GM13976 (cell line): ENCODE results near the gene RPE65.
"Not testable (repeated sequence)": the region's sequence is repeated elsewhere in the genome, so short reads cannot be mapped to it uniquely, and the experiment has no call there.

Experiments
- DNase-seq: peaks from one replicate; pipeline ENCODE4 v3.0.0; 2012; ENCODE audit warnings: low spot score
- CTCF ChIP-seq: IDR thresholded peaks from 2 replicates; pipeline ENCODE4 v1.5.1; 2012; ENCODE audit warnings: borderline replicate concordance, mild to moderate bottlenecking; ENCODE audit not compliant: insufficient read depth; ENCODE audit errors: extremely low read depth, missing control alignments, control extremely low read depth
- in situ Hi-C: fragments of 300-500 bp; cut with MboI; formaldehyde crosslinking; loops from one replicate; pipeline ENCODE4 v1.12.0; 2022; ENCODE audit warnings: low sequenced_read_pairs, mixed read lengths, inconsistent platforms; ENCODE audit not compliant: unreplicated experiment

Gene RPE65

GRCh38 chr1:68449901-68450300 is at the start of gene RPE65:
RPE65 (minus strand) TSS chr1:68449954; CDS start chr1:68449905, 49 bp downstream.
- in situ Hi-C loops = no loop called here
- DNase-seq = no peak

GRCh38 chr1:68497358-68497698 is 47.6 kb upstream of the RPE65 start:
- in situ Hi-C loops = no loop called here
- TF ChIP-seq CTCF = no peak
- no peak for DNase-seq

More at GRCh38 chr1:68449901-68450300, at the start of gene RPE65:
- no peak for TF ChIP-seq CTCF

DNA sequence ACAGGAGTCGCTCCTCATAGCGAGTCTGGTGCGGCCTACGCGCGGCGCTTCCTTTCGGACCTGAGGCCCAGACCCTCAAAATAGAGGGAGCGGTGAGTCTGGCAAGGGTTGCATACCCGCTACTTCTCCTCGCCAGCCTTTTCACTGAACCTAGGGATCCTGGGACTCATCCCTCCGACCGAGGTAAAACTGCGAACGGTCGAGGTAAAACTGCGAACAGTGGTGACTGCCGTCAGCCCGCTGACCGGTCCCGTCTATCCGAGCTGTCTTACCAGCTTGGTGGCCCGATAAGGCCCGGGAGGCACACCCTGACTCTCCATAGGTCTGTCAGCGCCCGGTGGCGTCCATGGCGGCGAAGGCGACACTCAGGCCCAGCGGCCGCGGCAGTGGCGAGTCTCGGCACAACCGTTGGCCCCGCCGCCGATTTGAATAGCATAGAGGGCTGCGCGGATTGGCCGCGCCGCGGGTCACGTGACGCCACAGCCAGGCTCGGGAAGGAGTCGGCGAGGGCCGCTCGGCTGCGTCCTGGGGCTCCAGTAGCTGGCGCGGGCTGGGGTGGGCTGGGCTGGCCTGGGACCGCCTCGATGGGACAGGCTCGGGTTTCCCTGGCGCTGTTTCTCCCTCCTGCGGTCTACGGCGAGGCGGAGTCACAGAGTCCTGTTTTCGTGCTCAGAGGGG is 47.1 kb upstream of the RPE65 start, which contains the start of gene DEPDC1:
Gene DEPDC1, minus strand, starts transcription at position 403 of the 678 bp plus-strand sequence. Its CDS starts 83 bp downstream, at position 320.
- no peak for TF ChIP-seq CTCF
- in situ Hi-C loops = no loop called here

DNA sequence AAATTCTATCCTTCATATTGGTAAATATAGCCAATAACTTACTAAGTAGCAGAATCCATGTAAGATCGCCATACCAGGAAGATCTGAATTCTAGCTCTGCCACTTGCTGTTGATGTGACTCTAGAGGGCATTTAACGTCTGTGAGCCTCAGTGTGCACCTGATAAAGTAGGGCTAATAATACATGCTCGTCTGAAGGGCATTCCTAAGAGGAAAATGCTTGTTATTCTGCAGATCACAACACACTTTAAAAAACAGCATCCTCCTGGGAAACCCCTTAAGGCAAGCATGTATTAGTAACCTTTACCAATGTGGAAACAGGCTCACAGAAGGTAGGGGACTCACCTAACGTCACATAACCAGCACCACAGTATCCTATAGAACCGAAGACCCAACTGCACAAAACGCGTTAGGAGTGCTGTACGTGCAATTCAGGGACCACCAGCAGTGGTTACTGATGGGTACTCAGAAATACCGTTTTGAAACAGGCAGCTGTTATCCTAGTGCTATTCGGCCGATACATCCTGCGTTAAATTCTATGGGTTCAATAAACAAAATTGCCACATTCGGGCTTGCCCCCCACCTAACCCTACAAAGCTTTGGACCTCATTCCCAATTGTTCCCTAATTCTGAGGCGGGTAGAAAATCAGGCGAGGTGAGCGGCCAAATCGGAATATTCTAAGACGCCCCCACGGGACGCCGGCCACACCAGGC is 46.4 kb upstream of the RPE65 start:
- in situ Hi-C loops = no loop called here
- DNase-seq = peak; percentile 36
- TF ChIP-seq CTCF = no peak

More for the DNA sequence above, 47.1 kb upstream of the RPE65 start, which contains the start of gene DEPDC1:
- DNase-seq = peak; percentile 95

DNA sequence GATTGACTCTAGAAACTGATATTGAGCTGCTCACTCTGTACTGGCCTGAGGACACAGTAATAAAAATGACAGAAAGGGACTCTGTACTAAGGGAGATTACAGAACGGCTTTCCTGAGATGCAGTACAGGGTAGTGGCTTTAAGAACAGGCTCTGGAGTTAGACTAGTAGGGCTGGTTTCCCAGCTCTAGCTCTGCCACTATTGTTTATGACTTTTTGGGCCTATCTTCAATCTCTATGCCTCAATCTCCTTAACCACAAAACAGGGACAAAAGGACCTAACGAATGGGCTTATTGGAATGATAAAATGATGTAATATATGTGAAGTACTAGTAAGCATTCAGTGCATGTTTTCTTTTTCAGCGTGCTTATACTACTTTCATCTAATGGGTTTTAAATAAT is 45.8 kb upstream of the RPE65 start:
- DNase-seq = no peak
- no peak for TF ChIP-seq CTCF
- in situ Hi-C loops = no loop called here

GRCh38 chr1:68493193-68493592 is 43.4 kb upstream of the RPE65 start:
- in situ Hi-C loops = no loop called here
- TF ChIP-seq CTCF = no peak
- no peak for DNase-seq

DNA sequence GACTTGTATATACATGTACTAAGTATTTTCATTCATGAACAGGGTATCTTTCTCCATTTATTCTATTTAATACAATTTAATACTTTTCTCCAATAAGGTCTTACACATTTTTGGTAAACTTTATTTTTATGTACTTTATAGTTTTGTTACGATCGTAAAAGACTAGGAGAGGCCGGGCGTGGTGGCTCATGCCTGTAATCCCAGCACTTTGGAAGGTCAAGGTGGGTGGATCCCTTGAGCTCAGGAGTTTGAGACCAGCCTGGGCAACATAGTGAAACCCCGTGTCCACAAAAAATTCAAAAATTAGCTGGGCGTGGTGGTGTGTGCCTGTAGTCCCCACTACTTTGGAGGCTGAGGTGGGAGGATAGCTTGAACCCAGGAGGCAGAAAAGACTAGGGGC is 42.5 kb upstream of the RPE65 start:
- DNase-seq, in situ Hi-C loops: not testable (repeated sequence)
